C4-2B (cell line): ENCODE data around the gene IL16.

Source experiments
- H3K27ac ChIP-seq: fragments of 450-650 bp; 2 replicates; pipeline ENCODE4 v1.5.1; 2017
- CTCF ChIP-seq: fragments of 450-650 bp; conservative IDR thresholded peaks from 2 replicates; pipeline ENCODE4 v1.5.1; 2017; ENCODE audit warnings: mild to moderate bottlenecking
- ZFX ChIP-seq: fragments of 450-650 bp; IDR thresholded peaks from 2 replicates; pipeline ENCODE4 v1.6.1; 2017

IL16 gene

DNA sequence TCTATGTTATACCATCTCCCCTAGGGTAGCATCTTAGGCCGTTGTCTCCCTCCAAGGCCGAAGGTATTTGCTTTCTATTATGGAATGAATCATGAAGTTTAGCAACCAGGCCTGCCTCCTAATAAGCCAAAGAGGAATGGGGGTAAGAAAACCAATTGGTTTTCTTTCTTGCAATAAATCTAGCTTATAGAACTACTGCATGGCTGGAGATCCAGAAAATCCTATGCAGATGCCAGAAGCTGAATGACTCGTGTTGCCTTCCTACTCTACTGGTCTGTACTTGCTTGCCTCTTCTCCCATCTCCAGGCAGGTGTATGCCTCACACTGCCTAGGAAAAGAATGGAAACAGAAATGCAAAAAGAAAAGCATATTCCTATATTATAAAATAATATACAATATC lies 31.1 kb upstream of the IL16 start:
- no peak overlapping the region for H3K27ac ChIP-seq
- TF ChIP-seq CTCF (no peak), ZFX (no peak)

GRCh38 chr15:81166636-81167305 lies 29.9 kb upstream of the IL16 start:
- TF ChIP-seq ZFX (no peak), CTCF (no peak)
- no peak overlapping the region for H3K27ac ChIP-seq

DNA sequence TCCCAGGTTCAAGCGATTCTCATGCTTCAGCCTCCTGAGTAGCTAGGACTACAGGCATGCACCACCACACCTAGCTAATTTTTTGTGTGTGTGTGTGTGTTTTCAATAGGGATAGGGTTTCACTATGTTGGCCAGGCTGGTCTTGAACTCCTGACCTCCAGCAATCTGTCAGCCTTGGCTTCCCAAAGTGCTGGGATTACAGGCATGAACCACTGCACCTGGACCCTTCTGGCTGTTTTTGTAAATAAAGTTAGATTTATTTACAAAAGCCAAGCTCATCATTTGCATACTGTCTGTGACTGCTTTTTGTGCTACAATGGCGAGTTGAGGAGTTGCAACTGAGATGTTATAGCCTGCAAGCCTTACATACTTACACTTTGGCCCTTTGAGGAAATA lies 28.6 kb upstream of the IL16 start:
- no peak overlapping the region for H3K27ac ChIP-seq
- TF ChIP-seq CTCF = no peak
- TF ChIP-seq ZFX = no peak

GRCh38 chr15:81168644-81169043 lies 28.0 kb upstream of the IL16 start:
- TF ChIP-seq CTCF = no peak
- no peak for TF ChIP-seq ZFX
- H3K27ac ChIP-seq = no peak overlapping the region

DNA sequence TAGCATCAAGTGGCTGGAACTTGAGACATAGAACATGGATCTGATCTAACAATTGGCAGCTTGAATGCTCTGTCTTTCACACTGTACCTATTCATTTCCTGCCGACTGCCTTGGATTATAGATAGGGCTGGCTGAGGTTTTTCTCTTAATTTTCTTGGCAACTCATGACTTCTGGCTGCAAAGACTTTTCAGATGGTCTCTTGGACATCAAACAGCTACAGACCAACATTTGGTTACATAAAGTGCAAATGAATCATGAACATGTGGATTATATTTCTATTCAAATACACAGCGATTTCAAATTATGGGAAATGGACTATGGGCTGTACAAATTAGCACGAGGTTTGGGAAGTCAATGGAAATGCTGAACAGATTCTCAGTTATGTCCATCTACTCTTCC lies 26.2 kb upstream of the IL16 start:
- no peak for TF ChIP-seq ZFX
- TF ChIP-seq CTCF = no peak

DNA sequence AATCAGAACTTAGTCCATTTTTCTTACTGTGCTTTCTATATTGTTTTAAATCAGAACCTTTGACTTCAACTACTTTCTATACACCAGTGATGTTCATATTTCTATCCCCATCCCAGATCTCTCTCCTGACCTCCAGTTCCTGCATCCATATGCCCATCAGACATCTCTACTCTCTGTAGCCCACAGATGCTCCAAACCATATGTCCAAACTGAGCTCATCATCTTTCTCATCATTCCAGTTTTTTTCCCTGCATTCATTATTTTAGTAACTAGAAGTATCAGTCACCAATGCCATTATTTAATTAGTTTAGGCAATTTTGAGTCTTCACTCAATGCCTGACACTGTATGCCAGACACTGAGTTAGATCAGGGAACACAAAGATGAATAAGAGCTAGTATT lies 25.4 kb upstream of the IL16 start:
- no peak overlapping the region for H3K27ac ChIP-seq
- TF ChIP-seq CTCF (no peak), ZFX (no peak)

More for the DNA sequence above, 26.2 kb upstream of the IL16 start:
- no peak overlapping the region for H3K27ac ChIP-seq

- H3K27ac ChIP-seq = no peak overlapping the region
- no peak for TF ChIP-seq ZFX
- TF ChIP-seq CTCF = no peak
Measured at GRCh38 chr15:81174125-81174791, 22.4 kb upstream of the IL16 start.
